ENCODE data around the gene TRIM40. TPM values are rescaled to one million over a fixed set of nuclear protein-coding genes. Genes with fewer than 3 reads are reported as not detected.
"Not testable (repeated sequence)": the region's sequence is repeated elsewhere in the genome, so short reads cannot be mapped to it uniquely, and the experiment has no call there.

The TRIM40 gene
- total RNA-seq, 1 donor from 2014 or later: not detected

GRCh38 chr6:30162265-30163089 lies 26.5 kb downstream of the TRIM40 start:
- DNase-seq (ENCODE audit: low spot score): no peak

DNA sequence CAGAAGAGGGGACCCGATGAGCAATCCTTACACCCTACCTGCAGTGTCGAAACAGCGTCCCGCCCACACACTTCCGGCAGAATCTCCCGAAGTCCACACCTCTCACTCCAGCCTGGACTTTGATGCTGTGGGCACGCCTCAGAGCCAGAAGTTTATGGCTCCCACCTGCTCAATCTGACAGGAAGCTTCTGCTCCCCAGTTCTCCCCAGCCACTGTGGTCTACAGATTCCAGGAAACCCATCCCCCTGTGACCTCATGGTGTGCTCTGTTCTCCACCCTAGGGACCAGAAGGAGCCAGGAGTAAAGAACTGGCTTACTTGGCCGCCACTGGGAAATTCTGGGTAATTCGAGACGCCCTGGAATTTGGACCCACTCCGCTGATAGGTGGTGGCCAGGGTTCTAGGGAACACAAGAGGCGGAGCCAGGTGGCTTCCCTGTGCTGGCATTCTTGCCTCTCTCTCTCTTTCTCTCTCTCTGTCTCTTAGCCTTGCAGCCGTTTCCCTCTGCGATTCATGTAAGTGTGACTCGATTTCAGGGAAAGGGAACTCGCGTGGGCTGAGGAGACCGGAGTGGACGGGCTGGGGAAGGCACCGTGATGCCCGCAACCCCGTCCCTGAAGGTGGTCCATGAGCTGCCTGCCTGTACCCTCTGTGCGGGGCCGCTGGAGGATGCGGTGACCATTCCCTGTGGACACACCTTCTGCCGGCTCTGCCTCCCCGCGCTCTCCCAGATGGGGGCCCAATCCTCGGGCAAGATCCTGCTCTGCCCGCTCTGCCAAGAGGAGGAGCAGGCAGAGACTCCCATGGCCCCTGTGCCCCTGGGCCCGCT lies 27.4 kb downstream of the TRIM40 start, which contains the start of gene TRIM15:
Gene TRIM15 (plus strand): TSS at position 457 of the 828 bp plus-strand sequence. CDS start 139 bp downstream, at position 596.
- DNase-seq (ENCODE audit: low spot score): no peak

DNA sequence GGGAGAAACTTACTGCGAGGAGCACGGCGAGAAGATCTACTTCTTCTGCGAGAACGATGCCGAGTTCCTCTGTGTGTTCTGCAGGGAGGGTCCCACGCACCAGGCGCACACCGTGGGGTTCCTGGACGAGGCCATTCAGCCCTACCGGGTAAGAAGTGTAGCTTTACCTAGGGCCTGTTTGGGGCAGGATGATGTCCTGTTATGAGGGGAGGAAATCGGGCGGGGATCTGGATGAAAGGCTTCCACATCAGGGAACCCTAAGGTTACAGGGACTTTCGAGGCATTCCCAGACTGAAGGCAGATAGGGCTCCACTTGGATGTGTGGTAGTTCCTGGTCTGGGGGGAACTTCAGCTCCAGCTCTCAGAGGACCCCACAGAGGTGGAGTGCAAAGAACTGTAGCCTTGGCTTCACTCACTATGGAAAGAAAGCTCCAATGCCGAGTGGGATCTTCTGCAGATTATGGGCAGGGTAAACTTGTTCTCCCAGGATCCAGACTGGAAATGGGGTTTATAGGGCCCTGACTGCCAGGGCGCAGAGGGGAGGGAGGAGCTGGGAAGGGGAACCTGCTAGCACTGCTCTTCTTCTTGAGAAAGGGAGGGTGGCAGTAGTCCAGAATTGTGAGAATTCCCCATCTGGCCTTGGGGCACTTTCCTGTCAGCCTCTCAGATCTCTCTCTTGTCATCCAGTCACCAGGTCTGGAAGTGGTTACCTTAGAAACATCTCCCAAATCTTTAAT lies 28.1 kb downstream of the TRIM40 start:
- no peak for DNase-seq (ENCODE audit: low spot score)

- DNase-seq (ENCODE audit: low spot score): no peak
Observed at GRCh38 chr6:30164714-30165113, 28.8 kb downstream of the TRIM40 start.

DNA sequence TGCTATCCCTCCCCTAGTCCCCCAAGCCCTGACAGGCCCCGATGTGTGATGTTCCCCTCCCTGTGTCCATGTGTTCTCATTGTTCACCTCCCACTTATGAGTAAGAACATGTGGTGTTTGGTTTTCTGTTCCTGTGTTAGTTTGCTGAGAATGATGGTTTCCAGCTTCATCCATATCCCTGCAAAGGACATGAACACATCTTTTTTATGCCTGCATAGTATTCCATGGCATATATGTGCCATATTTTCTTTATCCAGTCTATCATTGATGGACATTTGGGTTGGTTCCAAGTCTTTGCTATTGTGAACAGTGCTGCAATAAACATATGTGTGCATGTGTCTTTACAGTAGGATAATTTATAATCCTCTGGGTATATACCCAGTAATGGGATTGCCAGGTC lies 29.3 kb downstream of the TRIM40 start:
- DNase-seq (ENCODE audit: low spot score): not testable (repeated sequence)

DNA sequence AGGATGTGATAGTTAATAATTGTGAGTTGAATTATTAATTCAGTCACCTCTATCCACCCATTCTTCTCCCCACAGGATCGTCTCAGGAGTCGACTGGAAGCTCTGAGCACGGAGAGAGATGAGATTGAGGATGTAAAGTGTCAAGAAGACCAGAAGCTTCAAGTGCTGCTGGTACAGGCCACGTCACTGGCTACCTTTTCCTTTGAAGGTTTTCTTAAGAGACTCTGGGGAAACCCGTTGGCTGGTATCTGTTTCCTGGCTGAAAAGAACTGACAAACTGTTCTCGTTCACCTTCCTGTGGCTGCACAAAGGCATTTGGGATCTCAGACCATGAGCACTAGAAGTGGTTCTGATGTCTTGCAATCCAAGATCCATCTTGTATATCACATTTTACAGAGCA lies 31.2 kb downstream of the TRIM40 start:
- DNase-seq (ENCODE audit: low spot score): no peak

GRCh38 chr6:30168741-30169140 lies 32.8 kb downstream of the TRIM40 start:
- no peak for DNase-seq (ENCODE audit: low spot score)

DNA sequence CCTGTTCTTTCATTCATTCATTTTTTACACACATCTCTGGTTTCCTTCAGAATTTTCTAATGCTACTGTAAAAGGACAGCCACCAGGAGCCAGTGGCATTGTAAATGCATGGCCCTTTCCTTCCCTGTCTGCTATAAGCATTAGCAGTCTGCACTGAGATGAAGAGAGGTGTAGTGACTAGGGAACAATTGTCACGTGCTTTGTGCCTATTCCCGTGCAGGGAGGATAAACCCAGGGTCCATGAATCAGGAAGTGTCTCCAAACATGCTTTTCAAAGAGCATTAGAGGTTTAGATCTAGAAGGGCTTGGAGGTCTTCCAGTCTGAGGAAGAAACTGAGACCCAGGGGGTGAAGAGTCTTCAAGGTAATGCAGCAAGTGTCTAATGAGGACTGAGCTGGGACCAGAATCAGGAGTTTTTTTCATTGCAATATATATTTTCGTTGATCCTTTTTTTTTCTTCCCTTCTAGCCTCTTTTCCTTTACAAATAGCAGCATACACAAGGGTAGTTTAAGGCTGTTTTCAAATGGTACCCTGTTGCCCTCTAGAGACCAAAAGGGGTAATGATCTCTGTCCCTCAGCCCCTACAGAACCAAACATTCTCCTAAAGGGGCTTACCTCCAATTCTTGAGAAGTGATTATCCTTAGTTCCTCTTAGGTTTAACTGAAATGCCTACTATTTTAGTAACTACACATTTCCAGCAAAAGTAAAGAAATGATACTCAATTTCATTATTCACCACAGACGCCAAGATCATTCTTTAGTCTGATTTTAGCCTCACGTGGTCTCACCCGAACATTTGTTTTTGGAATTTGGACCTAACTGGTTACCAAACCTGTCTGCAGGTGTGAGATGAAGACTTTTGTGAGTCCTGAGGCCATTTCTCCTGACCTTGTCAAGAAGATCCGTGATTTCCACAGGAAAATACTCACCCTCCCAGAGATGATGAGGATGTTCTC lies 34.0 kb downstream of the TRIM40 start:
- DNase-seq (ENCODE audit: low spot score): no peak

DNA sequence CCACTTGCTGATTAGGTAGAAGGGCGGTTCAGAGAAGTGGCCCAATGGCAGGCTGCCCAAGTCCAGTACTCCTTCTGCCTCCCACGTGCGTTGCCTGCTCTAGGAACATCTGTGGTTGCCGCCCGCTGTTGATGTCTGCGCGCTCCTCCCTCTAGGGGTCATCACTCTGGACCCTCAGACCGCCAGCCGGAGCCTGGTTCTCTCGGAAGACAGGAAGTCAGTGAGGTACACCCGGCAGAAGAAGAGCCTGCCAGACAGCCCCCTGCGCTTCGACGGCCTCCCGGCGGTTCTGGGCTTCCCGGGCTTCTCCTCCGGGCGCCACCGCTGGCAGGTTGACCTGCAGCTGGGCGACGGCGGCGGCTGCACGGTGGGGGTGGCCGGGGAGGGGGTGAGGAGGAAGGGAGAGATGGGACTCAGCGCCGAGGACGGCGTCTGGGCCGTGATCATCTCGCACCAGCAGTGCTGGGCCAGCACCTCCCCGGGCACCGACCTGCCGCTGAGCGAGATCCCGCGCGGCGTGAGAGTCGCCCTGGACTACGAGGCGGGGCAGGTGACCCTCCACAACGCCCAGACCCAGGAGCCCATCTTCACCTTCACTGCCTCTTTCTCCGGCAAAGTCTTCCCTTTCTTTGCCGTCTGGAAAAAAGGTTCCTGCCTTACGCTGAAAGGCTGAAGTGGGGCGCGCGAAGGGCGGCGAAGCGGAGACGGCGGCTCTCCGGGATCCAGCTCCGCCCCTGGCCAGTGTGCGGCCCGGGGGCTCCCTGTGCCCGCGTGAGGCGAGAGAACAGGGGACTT lies 35.9 kb downstream of the TRIM40 start:
- no peak for DNase-seq (ENCODE audit: low spot score)

DNA sequence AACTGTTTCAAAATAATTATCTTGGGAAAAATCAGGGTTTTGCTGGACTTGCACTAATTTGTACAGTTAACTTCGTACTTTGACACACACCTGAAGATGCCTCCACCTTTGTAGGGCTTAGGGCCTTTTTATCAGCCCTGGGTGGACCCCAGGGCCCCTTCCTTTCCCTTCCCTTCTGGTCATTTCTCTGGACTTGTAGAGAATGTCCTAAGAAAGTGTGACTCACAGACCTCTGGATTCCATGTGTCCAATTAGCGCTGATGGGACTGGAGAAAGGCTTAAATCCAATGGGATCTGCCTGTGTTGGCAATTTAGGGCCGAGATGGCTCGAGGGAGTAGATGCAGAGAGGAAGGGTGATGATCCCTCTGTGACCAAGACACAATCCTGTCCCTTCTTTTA lies 36.7 kb downstream of the TRIM40 start:
- no peak for DNase-seq (ENCODE audit: low spot score)

- DNase-seq (ENCODE audit: low spot score): no peak
Observed at GRCh38 chr6:30175765-30176164, 39.8 kb downstream of the TRIM40 start.

- no peak for DNase-seq (ENCODE audit: low spot score)
Observed at GRCh38 chr6:30178837-30179236, 42.9 kb downstream of the TRIM40 start.

- no peak for DNase-seq (ENCODE audit: low spot score)
Observed at GRCh38 chr6:30180145-30180544, 44.2 kb downstream of the TRIM40 start.

- DNase-seq (ENCODE audit: low spot score): no peak
Observed at GRCh38 chr6:30184417-30185031, 48.6 kb downstream of the TRIM40 start.

- no peak for DNase-seq (ENCODE audit: low spot score)
Observed at GRCh38 chr6:30185846-30186484, 50.0 kb downstream of the TRIM40 start.

DNA sequence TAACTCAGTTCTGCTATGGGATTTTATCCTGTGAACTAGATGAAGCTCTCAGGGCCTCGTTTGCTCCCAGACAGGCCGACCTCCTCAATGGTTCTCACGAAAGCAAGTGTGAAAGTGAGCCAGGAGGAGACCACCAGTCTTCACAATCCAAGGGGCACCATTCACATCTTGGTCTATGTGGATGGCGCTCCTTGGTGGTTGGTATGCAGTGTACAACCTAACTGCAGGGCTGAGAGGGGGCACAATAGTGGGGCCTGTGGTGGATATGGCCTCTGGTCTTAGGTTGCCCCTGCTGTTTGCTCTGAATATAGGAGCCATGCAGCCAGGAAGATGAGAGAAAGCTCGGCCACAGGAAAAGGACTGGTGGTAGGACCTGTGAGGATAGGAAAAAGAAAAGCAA lies 52.6 kb downstream of the TRIM40 start:
- no peak for DNase-seq (ENCODE audit: low spot score)

DNA sequence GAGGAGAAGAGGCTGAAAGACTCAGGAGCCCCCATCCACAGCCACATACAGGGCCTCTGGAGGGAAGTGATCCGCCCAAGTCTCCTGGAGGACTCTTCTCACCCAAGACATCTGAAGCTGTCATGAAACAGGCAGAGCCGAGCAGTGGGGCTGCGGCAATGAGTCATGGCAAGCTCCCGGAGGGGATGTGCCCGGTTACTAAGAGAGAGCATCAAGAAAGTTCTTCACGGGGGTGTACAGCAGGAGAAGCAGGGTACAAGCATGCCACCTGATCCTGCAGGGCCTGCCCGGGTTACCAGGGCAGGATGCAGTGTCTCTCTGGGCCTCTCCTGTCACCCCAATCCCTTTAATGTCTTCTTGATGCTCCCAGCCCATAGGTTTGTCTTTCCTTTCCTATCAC lies 56.1 kb downstream of the TRIM40 start:
- no peak for DNase-seq (ENCODE audit: low spot score)

- no peak for DNase-seq (ENCODE audit: low spot score)
Observed at GRCh38 chr6:30194797-30195690, 59.1 kb downstream of the TRIM40 start.
